Measurements from ENCODE around the gene ZNF780B.

- no peak for TF ChIP-seq CREB1 (IDR thresholded peaks at IDR 0.05)
- no peak for TF ChIP-seq SRF (IDR thresholded peaks at IDR 0.05; ENCODE audit: low read depth, low read length)
- no peak for TF ChIP-seq POLR2A (IDR thresholded peaks at IDR 0.05; ENCODE audit: control extremely low read depth in 1 of 2, low read depth in 2 of 2, low read length in 2 of 2)
- no peak for TF ChIP-seq SP1 (IDR thresholded peaks at IDR 0.05; ENCODE audit: low read depth, low read length)
- no peak for TF ChIP-seq ATF2 (IDR thresholded peaks at IDR 0.05; ENCODE audit: low read length)
- TF ChIP-seq CTCF (IDR thresholded peaks at IDR 0.05; ENCODE audit: control extremely low read depth in 1 of 3, insufficient read depth in 1 of 3, low read depth in 1 of 3, low read length in 3 of 3) = no peak
- TF ChIP-seq MAX (IDR thresholded peaks at IDR 0.05) = no peak
- TF ChIP-seq MAFK (IDR thresholded peaks at IDR 0.05; ENCODE audit: low read depth, low read length) = peak; percentile 93
- TF ChIP-seq TAF1 (IDR thresholded peaks at IDR 0.05; ENCODE audit: low read depth, low read length) = no peak
- TF ChIP-seq EZH2 (IDR thresholded peaks at IDR 0.05; ENCODE audit: low read depth, low read length, severe bottlenecking) = no peak
- TF ChIP-seq EP300 (IDR thresholded peaks at IDR 0.05; ENCODE audit: borderline replicate concordance in 1 of 2, low read depth in 2 of 2, low read length in 2 of 2) = no peak
- no peak for TF ChIP-seq POU5F1 (IDR thresholded peaks at IDR 0.05; ENCODE audit: low read depth, low read length)
- TF ChIP-seq HDAC2 (IDR thresholded peaks at IDR 0.05; ENCODE audit: borderline replicate concordance in 1 of 2, low read depth in 2 of 2, low read length in 2 of 2) = no peak
- TF ChIP-seq POLR2AphosphoS5 (IDR thresholded peaks at IDR 0.05; ENCODE audit: low read depth, low read length) = no peak
These were observed 14.0 kb upstream of the ZNF780B start for GRCh38 chr19:40070058-40070457.

All from H1 (cell line).